Left ventricle myocardium superior (tissue), 1 donor: ENCODE data around the gene AKR1C4. TPM values are rescaled to one million over a fixed set of nuclear protein-coding genes. Genes with fewer than 3 reads are reported as not detected.
"Not testable (repeated sequence)": the region's sequence is repeated elsewhere in the genome, so short reads cannot be mapped to it uniquely, and the experiment has no call there.

Source experiments
- ATAC-seq: fragments of 200-7000 bp; cut with Tn5 transposase; one replicate; pipeline ENCODE4 v1.9.1; 2020; ENCODE audit warnings: mild to moderate bottlenecking, moderate library complexity
- DNase-seq: peaks from one replicate; pipeline ENCODE4 v3.0.0-alpha.2; 2020
- intact Hi-C: fragments of 100-400 bp; cut with micrococcal nuclease; formaldehyde crosslinking; loops from one replicate; pipeline ENCODE4 v1.11.0; 2022
- long read RNA-seq: library from polyadenylated mRNA; unstranded; transcript quantifications from one replicate; pipeline ENCODE4 v2.0.0, GENCODE V29; 2021
- total RNA-seq: library from RNA; stranded (reverse); fragmentation: NEBNext Ultra II Directional; extraction: Animal tissue kit (Norgen Biotek cat#: 25700); gene quantifications from one replicate; pipeline ENCODE4 v1.2.1, GENCODE V29; 2021
- donor health status: DM: no; HTN: yes; CAD: no; lungs with severe emphysema.

AKR1C4 gene
- total RNA-seq = not detected
- long read RNA-seq = 0 reads

DNA sequence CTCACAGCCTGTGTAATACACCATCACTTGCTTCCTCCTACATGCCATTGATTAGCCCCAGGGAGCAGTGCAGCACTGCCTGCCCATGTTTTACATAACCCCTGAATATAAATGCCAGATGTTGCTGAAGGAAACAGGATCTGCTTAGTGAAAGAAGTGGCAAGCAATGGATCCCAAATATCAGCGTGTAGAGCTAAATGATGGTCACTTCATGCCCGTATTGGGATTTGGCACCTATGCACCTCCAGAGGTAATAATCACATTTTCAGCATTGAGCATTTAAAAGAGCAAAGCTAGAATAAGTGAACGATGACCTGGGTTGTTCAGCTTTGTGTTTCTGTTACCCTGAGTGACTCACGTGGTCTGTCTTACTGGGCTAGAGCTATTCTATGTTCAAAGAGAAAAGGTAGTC is at the start of gene AKR1C4:
Gene AKR1C4, plus strand, starts transcription at position 136 of the 412 bp plus-strand sequence. Its CDS starts 31 bp downstream, at position 167.
- ATAC-seq = no peak
- intact Hi-C loops = no loop called here

DNA sequence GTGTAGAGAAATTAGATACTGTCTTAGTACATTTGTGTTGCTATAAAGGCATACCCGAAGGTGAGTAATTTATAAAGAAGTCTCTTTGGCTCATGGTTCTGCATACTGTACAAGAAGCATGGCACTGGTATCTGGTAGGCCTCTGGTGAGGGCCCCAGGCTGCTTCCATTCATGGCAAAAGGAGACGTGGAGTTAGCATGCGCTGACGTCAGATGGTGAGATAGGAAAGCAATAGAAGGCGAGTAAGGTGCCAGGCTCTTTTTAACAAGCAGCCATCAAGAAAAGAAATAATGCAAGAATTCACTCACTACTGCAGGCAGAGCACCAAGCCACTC is 49.8 kb upstream of the AKR1C4 start:
- DNase-seq (no peak), ATAC-seq (no peak)
- intact Hi-C loops = no loop called here

More for the DNA sequence above, at the start of gene AKR1C4:
- DNase-seq = no peak

DNA sequence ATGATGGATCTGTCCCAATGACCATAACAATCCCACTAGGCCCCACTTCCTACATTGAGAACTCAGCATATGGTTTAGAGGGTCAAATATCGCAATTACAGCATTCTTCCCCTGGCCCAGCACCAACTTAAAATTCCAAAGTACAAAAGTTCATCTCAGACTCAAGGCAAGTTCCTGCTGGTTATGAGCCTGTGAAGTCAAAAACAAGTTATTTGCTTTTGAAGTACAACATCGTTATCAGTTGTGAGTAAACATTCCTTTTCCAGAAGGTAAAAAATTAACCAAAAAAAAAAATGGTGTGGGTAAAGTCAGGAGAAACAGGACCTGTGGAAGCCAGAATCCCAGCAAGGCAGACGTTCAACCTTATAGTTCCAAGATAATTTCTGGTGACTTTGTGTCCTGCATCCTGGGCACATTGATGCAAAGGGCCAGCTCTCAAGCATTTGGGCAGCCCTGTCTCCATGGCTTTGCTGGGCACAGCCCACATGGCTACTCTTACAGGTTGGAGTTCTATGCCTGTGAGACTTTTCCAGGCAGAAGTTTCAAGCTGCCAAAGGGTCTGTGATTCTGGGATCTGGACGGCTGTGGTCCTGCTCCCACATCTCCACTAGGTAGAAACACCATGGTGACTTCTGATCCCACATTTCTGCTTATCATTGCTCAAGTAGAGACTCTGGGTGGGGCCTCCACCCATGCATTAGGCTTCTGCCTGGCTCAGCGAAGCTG is 49.2 kb upstream of the AKR1C4 start:
- no peak for DNase-seq
- no peak for ATAC-seq
- intact Hi-C loops = no loop called here

DNA sequence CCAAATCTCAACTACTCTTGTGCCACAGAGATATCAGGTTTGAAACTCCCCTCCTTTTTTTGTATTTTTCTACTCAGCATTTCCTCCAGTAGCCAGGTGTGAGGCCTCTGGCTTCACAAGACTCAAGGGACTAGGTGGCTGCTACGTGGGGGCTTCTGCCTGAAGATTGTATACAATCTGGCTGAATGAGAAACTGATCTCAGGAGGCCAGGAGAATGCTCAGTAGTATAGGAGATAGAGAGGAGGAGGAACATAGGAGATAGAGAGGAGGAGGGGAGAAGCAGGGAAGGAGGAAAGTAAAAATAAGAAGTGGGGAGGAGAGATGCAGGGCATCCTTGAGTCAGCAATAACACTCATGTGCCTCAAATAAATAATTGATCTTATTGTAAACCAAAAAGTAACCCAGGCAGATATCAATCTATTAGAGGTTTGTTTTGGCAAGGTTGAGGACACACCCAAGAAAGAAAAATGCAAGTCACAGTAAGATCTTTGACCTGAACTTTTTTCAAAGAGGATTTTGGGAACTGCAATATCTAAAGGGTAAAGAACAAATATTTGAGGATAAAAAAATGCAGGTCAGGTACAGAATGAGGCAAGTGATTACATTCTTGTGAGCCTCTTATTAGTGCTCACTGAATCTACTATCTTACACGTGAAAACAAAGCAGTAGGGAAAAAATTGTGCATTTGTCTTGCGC is 48.5 kb upstream of the AKR1C4 start:
- intact Hi-C loops = no loop called here

DNA sequence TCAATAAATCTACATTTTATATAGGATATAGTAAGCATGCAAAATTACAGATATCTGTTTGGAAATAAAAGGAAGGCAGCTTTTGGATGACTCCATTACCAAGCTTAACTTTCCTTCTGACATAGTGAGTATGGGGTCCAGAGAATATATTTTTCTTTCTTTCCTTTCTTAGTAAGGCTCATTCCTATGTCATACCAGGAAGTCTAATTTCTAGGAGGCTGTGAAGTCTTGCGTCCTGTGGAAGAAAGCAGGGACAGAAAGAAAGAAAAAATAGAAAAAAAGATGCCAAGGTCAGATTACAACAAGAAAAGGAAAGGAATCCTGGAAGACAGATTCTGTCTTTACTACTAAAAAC is 48.0 kb upstream of the AKR1C4 start:
- ATAC-seq = no peak
- no peak for DNase-seq

More for the DNA sequence above, 48.5 kb upstream of the AKR1C4 start:
- DNase-seq (no peak), ATAC-seq (no peak)

DNA sequence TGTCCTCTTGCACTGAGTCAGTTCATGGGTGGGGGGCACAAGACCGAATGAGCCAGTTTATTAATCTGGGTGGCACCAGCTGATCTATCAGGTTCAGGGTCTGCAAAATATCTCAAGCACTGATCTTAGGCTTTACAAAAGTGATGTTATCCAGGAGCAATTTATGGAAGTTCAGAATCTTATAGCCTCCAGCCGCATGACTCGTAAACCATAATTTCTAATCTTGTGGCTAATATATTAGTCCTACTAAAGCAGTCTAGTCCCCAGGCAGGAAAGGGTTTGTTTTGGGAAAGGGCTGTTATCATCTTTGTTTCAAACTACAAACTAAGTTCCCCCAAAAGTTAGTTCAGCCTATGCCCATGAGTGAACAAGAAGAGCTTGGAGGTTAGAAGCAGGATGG is 45.6 kb upstream of the AKR1C4 start:
- DNase-seq (no peak), ATAC-seq (no peak)
- intact Hi-C loops = no loop called here

More for the DNA sequence above, 48.0 kb upstream of the AKR1C4 start:
- intact Hi-C loops = no loop called here

DNA sequence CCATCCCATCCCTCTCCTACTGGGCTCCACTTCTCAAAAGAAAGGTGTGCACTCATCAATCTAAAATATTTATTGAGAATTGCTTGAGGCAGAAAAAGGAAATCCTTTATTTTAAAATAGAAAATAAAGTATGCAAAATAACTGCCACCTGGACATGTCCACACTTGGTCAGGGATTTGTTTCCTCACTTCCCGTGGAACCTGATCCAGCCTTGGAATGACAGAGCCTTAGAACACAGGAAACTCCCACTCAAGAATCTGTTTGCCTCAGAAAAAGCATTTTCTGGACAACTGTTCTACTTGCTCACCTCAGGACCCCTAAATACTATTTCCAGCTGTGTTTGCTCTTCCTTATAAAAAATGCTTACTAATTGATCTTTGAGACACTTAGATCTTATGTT is 40.7 kb upstream of the AKR1C4 start:
- intact Hi-C loops = no loop called here
- no peak for DNase-seq
- no peak for ATAC-seq

DNA sequence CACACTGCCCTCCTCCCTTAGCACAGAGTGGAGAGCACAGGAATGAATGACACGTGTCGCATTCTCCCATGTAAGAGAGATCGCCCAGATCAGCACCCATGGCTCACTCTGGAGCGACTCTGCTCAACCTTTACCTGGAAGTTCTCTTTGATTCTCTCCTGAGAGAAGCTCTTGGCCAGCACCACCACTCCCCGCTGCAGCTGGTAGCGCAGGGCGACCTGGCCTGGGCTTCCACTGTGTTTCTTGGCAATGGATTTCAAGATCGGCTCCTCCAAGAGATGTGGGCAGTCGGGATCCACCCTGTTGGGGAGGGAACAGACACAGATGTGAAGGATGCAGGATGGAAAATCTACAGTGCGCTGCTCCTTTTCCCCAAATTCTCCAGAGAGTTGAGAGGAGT is 39.1 kb upstream of the AKR1C4 start:
- ATAC-seq (no peak), DNase-seq (no peak)
- intact Hi-C loops = no loop called here

DNA sequence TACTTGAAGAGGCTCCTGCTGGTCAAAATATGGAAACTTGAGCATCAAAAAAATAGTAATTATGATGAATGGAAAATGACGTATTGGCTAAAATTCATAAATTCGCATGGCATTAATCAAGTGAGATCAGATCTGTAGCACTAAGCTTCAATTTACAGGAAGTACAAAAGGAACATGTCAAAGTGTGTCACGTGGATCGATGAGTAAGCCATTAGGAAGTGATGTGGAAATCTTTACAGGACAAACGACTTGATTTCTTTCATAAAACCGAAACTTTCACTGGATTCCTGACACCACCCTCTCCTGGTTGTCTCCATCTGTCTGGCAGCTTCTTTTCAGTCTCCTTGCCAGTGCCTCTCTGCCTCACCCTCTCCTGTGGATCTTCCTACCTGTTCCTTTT is 37.5 kb upstream of the AKR1C4 start:
- ATAC-seq (no peak), DNase-seq (no peak)
- intact Hi-C loops = no loop called here

DNA sequence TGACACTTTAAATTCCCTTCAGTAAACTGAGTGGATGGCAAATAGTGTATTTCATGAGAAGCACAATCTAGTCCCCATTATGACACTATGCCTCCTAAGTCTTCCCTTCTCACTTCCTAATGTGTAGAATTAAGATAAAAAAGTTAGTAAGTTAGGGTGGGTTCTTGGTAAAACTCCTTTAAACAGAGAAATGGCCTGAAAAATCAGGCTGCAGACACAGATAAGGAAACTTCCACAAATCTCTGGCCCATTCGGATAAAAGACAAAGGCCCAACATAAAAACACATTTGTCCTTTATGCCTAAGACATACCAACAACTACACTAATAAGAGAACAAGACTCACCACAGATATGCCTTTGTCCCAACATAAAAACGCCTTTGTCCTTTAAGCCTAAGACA is 33.1 kb upstream of the AKR1C4 start:
- intact Hi-C loops = no loop called here
- no peak for DNase-seq
- no peak for ATAC-seq

DNA sequence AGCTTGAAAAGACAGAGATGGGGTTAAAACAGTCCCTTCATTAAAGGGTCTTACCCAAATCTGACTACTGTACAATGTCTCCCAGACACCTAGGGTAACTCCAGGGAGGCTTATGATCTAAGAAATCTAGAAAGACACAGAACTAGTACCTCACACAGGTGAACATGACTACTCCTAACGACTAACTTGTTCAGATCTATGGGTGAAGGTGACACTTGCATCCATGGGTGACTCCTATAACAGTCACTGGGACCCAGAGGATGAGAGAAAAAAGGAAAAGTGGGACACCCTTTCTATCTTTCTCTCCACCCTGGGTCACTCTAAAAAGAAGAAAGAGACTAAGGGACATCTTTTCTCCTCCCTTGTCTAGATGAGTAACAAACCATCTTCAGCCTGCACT is 30.9 kb upstream of the AKR1C4 start:
- intact Hi-C loops = no loop called here
- ATAC-seq (no peak), DNase-seq (no peak)

DNA sequence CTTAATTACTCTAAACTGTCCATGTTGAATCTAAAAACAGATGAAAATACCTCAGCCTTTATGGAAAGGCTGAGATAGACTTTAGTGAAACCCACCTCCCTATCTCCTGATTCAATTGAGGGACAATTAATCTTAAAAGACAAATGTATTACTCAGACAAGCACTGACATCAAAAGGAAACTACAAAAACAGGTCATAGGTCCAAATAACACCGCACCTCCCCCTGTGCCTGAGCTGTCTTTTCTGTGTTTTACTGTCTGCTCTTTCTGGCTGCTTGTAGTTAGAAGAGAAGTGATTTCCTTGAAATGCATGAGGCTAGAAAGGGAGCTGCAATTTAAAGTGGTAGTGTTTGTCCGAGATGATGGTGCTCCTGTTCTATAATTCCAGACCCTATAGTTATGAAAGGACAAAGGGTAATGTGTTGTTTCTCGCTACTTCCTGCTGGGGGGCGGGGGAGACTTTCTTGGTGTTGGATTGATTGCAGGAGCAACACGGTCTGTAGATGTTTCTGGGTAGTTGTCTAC is 27.7 kb upstream of the AKR1C4 start:
- DNase-seq (no peak), ATAC-seq (no peak)
- intact Hi-C loops = no loop called here

DNA sequence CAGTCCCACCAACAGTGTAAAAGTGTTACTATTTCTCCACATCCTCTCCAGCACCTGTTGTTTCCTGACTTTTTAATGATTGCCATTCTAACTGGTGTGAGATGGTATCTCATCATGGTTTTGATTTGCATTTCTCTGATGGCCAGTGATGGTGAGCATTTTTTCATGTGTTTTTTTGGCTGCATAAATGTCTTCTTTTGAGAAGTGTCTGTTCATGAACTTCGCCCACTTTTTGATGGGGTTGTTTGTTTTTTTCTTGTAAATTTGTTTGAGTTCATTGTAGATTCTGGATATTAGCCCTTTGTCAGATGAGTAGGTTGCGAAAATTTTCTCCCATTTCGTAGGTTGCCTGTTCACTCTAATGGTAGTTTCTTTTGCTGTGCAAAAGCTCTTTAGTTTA is 21.1 kb upstream of the AKR1C4 start:
- DNase-seq, ATAC-seq, intact Hi-C loops: not testable (repeated sequence)

DNA sequence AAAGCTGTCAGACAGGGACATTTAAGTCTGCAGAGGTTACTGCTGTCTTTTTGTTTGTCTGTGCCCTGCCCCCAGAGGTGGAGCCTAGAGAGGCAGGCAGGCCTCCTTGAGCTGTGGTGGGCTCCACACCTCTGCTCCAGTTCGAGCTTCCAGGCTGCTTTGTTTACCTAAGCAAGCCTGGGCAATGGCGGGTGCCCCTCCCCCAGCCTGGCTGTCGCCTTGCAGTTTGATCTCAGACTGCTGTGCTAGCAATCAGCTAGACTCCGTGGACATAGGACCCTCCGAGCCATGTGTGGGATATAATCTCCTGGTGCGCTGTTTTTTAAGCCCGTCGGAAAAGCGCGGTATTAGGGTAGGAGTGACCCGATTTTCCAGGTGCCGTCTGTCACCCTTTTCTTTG is 16.1 kb upstream of the AKR1C4 start:
- intact Hi-C loops, ATAC-seq, DNase-seq: not testable (repeated sequence)

DNA sequence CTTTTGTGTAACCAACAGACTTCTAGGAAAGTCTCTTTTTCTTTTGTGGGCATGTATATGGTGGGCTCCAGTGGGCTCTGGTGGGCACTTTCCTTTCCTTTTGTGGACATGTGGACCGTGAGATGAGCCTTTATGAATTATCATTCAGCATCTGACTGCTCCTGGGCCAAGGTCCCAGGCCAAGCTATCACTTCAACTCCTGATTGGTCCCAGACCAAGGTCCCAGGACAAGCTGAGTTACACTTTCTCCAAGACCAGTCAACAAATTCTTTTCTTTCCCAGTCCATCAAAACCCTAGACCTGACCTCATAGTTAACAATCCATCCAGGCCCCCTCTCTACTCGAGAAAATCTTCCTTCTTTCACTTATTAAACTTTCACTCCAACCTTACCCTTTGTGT is 12.7 kb upstream of the AKR1C4 start:
- DNase-seq (no peak), ATAC-seq (no peak)

DNA sequence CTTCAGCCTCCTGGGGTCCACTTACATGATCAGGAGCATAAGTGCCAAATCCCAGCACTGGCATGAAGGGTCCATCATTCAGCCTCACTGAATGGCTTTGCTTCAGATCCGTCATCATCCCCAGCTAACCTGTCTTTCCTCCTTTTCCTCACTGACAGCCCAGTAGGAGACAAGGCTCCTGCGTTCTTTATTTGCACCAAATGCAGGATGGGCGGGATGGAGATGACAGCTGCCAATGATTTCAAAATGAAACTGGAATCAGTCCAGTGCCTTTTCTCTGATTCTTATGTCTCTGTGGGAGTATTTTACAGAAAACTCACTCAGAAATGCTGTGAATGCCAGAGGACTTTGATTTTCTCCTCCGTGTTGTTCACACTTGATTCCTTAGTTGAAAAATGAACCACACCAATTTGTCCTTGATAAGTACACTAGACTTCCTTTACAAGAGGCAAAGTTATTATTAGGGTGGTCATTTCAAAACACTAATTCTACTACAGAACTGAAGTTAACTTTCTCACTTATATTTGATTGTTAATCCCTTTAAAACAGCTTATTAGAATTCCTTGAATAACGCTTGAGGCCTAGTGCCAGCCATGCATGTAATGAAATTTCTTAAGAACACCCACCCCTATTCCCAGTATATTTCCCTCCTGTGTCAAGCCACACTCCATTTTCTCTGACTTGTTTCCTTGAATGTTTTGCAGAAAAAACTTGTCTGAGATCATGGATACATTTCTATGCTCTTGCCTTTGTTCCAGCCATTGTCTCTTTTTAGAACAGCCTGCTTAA is 11.5 kb upstream of the AKR1C4 start, which contains the start of gene AKR1C8:
Gene AKR1C8, minus strand, starts transcription at position 164 of the 789 bp plus-strand sequence. Its CDS starts 46 bp downstream, at position 118.
- intact Hi-C loops = no loop called here
- ATAC-seq (no peak), DNase-seq (no peak)

More for the DNA sequence above, 12.7 kb upstream of the AKR1C4 start:
- intact Hi-C loops = no loop called here

DNA sequence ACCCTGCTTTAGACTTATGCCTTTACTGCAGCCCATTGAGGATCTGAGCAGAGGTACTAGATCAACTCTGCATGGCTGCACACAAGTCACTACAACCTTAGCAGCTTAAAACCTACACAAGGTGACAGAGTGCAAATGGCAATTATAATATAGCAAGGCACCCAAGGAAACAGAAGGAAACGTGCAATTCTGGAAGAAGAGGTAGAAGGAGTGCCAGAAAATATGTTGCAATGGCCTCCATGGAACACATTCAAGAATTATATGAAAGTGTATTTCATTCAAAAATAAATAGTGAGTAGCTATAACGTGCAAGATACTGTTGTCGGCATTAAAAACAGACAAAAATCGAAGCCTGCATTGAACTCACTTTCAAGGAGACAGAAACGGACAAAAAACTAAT is 8.8 kb upstream of the AKR1C4 start:
- intact Hi-C loops = no loop called here
- DNase-seq (no peak), ATAC-seq (peak; percentile 47)

DNA sequence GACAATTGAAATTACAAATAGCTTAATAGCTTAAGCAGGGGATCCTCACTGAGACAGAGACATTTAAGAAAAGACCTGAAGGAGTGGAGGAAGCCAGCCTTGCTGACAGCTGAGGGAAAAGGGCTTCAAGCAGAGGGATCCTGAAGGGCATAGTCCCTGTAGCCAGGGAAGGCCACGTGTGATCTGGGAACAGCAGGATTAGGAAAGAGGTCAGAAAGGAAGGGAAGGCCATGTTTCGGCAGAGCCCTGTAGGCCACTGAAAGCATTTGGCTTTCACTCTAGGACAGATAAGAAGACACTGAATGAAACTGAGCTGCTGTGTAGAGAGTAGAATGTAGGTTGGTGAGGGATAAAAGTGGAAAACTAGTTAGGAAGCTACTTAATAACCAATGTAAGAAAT is 8.3 kb upstream of the AKR1C4 start:
- ATAC-seq (peak; percentile 84), DNase-seq (no peak)
- intact Hi-C loops = no loop called here

DNA sequence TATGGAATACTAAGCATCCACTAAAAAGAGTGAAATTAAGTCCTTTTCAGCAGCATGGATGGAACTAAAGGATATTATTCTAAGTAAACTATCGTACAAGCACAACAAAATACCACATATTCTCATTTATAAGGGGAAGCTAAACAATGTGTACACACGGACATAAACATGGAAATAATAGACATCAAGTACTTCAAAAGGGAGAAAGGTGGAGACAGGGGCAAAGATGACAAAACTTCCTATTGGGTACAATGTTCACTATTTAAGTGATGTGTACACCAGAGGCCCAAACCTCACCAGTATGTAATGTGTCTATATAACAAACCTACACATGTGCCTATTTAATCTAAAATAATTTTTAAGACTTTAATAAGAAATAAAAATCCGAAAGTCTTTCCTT is 2.2 kb upstream of the AKR1C4 start:
- intact Hi-C loops = no loop called here

More for the DNA sequence above, 2.2 kb upstream of the AKR1C4 start:
- ATAC-seq = no peak
- no peak for DNase-seq
